Measurements from ENCODE around the gene ATP13A5.

ATP13A5 gene

GRCh38 chr3:193237030-193237429, 141.5 kb downstream of the ATP13A5 start:
- TF ChIP-seq CTCF (IDR thresholded peaks at IDR 0.05), result no peak

- no peak for TF ChIP-seq CTCF (IDR thresholded peaks at IDR 0.05)
Measured at GRCh38 chr3:193236599-193236998, 142.0 kb downstream of the ATP13A5 start.

- TF ChIP-seq CTCF (IDR thresholded peaks at IDR 0.05), result no peak
Measured at GRCh38 chr3:193231201-193231600, 147.4 kb downstream of the ATP13A5 start.

DNA sequence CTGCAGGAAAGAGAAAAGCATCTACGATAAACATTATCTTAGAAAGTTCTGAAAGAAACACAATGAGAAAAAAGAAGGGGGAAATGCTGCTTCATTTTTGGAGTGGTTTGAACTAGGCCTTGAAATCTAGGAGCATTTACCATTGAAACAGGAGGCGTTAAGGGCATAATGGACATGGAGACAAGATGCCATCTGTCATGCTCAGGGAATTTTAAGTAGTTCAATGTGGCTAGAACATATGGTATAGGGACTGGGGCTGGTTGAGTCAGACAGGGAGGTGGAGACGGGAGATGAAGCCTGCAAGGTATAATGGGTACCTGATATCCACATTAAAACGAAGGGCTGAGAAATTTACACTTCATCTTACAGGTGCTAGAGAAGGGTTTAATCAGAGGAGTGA, 147.9 kb downstream of the ATP13A5 start:
- no peak for TF ChIP-seq CTCF (IDR thresholded peaks at IDR 0.05)

DNA sequence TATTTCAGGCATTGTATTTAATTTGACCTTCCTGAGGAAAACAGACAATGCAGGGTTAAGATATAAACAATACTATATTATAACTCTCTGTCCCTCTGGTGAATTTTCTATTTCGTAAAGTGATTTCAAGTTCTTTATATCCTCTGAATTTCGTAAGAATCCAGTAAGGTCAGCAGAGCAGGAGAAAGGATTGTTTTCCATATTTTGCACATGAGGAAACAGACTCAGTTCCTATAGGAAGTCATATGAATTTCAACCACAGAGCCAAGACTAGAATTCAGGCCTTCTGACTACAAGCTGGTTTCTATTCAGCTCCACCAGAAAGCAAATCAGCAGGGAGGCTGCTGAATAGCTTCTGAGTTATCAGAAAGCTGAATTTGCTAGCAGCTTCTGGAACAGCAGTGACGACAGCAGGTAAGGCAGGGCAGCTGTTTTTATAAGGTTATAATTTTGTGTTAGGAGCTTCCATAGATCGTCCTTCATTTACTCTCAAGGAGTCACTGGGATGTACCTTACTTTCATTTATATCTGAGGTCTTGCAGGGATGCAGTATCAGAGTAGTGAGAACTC, 148.6 kb downstream of the ATP13A5 start:
- no peak for TF ChIP-seq CTCF (IDR thresholded peaks at IDR 0.05)

DNA sequence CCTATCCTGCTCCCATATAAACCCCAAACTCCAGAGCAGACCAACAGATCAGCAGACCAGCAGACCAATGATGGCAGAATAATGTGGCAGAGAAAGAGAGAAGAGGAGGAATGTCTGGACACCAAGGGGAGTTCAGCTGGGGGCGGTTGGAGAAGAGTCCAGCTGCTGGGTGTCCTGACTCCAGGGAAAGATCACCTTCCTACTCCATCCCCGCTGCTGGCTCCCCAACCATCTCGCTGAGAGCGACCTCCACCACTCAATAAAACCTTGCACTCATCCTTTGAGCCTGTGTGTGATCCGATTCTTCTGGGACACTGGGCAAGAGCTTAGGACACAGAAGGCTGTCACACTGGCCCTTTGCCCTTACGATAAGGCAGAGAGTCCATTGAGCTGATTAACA, 150.3 kb downstream of the ATP13A5 start:
- no peak for TF ChIP-seq CTCF (IDR thresholded peaks at IDR 0.05)

DNA sequence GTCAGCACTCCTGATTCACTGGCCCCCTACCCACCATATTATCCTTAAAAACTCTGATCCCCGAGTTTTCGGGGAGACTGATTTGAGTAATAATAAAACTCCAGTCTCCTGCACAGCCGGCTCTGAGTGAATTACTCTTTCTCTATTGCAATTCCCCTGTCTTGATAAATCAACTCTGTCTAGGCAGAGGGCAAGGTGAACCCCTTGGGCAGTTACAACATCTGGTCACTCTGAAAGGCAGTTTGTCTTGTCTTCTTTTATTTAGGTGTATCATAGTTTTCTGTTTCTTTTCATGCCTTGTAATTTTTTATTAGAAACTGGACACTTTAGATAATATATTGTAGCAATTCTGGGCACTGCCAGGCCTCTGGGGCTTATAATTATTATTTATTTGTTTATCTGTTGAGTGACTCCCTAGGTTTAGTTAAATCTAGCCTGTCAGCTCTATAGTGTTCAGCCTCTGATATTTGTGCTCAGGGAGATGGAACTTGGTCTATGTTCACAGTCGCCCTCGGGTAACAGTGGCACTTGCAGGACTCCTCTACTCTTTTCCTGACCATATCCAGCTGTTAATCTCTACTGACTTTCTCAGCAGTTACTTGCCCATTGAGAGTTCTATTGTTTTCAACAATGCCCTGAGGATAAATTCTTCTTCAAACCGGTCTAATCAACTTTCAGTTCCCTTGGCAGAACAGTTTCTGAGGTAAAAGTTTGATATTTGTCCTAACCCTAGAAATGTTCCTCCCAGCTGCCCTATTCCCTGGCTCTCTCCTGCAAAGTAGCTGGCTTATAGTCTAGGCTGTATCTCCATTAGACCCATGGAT, 153.0 kb downstream of the ATP13A5 start:
- no peak for TF ChIP-seq CTCF (IDR thresholded peaks at IDR 0.05)

All from LNCAP (cell line).